Esophagus squamous epithelium (tissue), 4 donors: ENCODE data around the gene CAMK4.

Experiments
- CTCF ChIP-seq, 6 experiments: fragments of 450-650 bp in 4 of 6; fragments of 200-600 bp in 2 of 6; sonication (generic) in 2 of 6; IDR thresholded peaks; one replicate each; pipeline ENCODE4 v1.5.1; 2016 to 2019; ENCODE audit warnings: antibody characterized with exemption in 6 of 6, mild to moderate bottlenecking in 4 of 6, moderate library complexity in 4 of 6
- POLR2A ChIP-seq, 4 donors: fragments of 450-650 bp; IDR thresholded peaks; one replicate each; pipeline ENCODE4 v1.6.1; 2017; ENCODE audit warnings: antibody characterized with exemption in 4 of 4, mild to moderate bottlenecking in 4 of 4, moderate library complexity in 3 of 4

DNA sequence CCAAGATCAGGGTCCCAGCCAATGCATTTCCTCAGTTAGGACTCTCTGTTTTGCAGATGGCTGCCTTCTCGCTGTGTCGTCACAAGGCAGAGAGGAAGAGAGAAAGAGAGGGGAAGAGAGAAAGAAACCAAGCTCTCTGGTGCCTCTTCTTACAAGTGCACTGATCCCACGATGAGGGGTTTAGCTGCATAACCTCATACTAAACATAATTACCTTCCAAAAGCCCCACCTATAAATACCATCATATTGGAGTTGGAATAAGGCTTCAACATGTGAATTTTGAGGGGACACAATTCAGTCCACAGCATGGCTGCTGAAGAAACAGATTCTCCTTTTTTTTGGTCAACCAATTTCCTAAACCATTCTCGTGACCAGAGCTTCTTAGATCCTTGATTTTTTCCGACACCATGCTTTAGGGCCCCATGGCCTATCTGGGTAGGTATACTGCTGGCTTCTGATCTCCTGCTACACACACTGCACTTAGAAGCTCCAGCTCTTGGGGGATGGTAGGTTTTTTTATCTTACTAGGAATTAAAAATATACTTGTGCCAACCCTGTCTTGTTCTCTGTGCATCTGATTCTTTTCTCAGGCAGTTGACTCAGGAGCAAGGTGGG, 5.1 kb downstream of the CAMK4 start:
- TF ChIP-seq CTCF (IDR thresholded peaks at IDR 0.05) (no peak), POLR2A (IDR thresholded peaks at IDR 0.05) (no peak)
